WTC11 (cell line): ENCODE results near the gene NAPB. TPM values are rescaled to one million over a fixed set of nuclear protein-coding genes. Genes with fewer than 3 reads are reported as not detected.

Source experiments
- ATAC-seq: fragments of 200-7000 bp; cut with Tn5 transposase; 2 replicates; pipeline ENCODE4 v1.10.0; 2021; ENCODE audit warnings: mild to moderate bottlenecking, moderate library complexity
- CTCF ChIA-PET: fragments of 300-600 bp; sonication (Branson Sonifier 250); formaldehyde crosslinking; loops from one replicate; lab custom pipeline; 2021; ENCODE audit warnings: antibody characterized with exemption; lab: Charles Lee
- POLR2A ChIA-PET: fragments of 350-600 bp; sonication (Branson Sonifier 250); formaldehyde crosslinking; loops from one replicate; lab custom pipeline; 2021; ENCODE audit warnings: antibody characterized with exemption; lab: Charles Lee
- DNase-seq: peaks from one replicate; pipeline ENCODE4 v3.0.0; 2021; ENCODE audit warnings: low spot score
- H3K27ac Mint-ChIP-seq: 2 replicates; pipeline ENCODE4 v1.8.0; 2021; ENCODE audit warnings: mixed read lengths
- H3K27me3 Mint-ChIP-seq: 2 replicates; pipeline ENCODE4 v1.8.0; 2021; ENCODE audit warnings: low read depth, mild to moderate bottlenecking, moderate library complexity, mixed read lengths
- H3K36me3 Mint-ChIP-seq: 2 replicates; pipeline ENCODE4 v1.8.0; 2021; ENCODE audit warnings: mixed read lengths
- H3K4me1 Mint-ChIP-seq: 2 replicates; pipeline ENCODE4 v1.8.0; 2022; ENCODE audit warnings: mixed read lengths
- H3K4me3 Mint-ChIP-seq: 2 replicates; pipeline ENCODE4 v1.8.0; 2021; ENCODE audit warnings: mild to moderate bottlenecking, moderate library complexity, mixed read lengths
- H3K9me3 Mint-ChIP-seq: 2 replicates; pipeline ENCODE4 v1.8.0; 2021; ENCODE audit warnings: mixed read lengths
- CBFB ChIP-seq: sonication (generic); formaldehyde crosslinking; IDR thresholded peaks from 2 replicates; pipeline ENCODE4 v1.8.1; 2022; ENCODE audit warnings: mild to moderate bottlenecking, low read depth, missing genetic modification reagents
- FOXJ3 ChIP-seq: sonication (generic); formaldehyde crosslinking; IDR thresholded peaks from 2 replicates; pipeline ENCODE4 v1.9.0; 2021; ENCODE audit warnings: missing genetic modification reagents, mild to moderate bottlenecking, borderline replicate concordance
- GTF2I ChIP-seq: fragments of 250-450 bp; sonication (Bioruptor Pico); conservative IDR thresholded peaks from 2 replicates; pipeline ENCODE4 v1.4.0; 2021; ENCODE audit warnings: mild to moderate bottlenecking
- KAT7 ChIP-seq: sonication (generic); formaldehyde crosslinking; IDR thresholded peaks from 2 replicates; pipeline ENCODE4 v1.8.1; 2023; ENCODE audit warnings: missing genetic modification reagents, mild to moderate bottlenecking, borderline replicate concordance
- RORB ChIP-seq: fragments of 250-450 bp; sonication (Bioruptor Pico); IDR thresholded peaks from 2 replicates; pipeline ENCODE4 v1.9.0; 2021; ENCODE audit warnings: mild to moderate bottlenecking
- TEAD1 ChIP-seq: sonication (generic); formaldehyde crosslinking; IDR thresholded peaks from 2 replicates; pipeline ENCODE4 v1.8.0; 2022; ENCODE audit warnings: mild to moderate bottlenecking, missing genetic modification reagents
- ZNF121 ChIP-seq: sonication (generic); formaldehyde crosslinking; IDR thresholded peaks from 2 replicates; pipeline ENCODE4 v1.8.0; 2023; ENCODE audit warnings: missing genetic modification reagents
- ZNF396 ChIP-seq: fragments of 250-450 bp; sonication (Bioruptor Pico); IDR thresholded peaks from 2 replicates; pipeline ENCODE4 v1.8.0; 2021; ENCODE audit warnings: mild to moderate bottlenecking, moderate library complexity, borderline replicate concordance
- ZNF416 ChIP-seq: fragments of 250-450 bp; sonication (Bioruptor Pico); IDR thresholded peaks from 2 replicates; pipeline ENCODE4 v1.9.0; 2021; ENCODE audit warnings: mild to moderate bottlenecking, inconsistent platforms
- total RNA-seq: library from RNA; stranded (reverse); gene quantifications from 3 replicates; pipeline ENCODE4 v1.2.3, GENCODE V29; 2021
- TF ChIP-seq, protein P1 (sequence below): sonication (generic); formaldehyde crosslinking; IDR thresholded peaks from 2 replicates; pipeline ENCODE4 v1.8.0; 2022; ENCODE audit warnings: mild to moderate bottlenecking, missing genetic modification reagents
- TF ChIP-seq, protein P2 (sequence below): sonication (generic); formaldehyde crosslinking; IDR thresholded peaks from 2 replicates; pipeline ENCODE4 v1.8.0; 2022; ENCODE audit warnings: mild to moderate bottlenecking, missing genetic modification reagents
- TF ChIP-seq, protein P3 (sequence below): sonication (generic); formaldehyde crosslinking; IDR thresholded peaks from 2 replicates; pipeline ENCODE4 v1.8.1; 2023; ENCODE audit warnings: mild to moderate bottlenecking, missing genetic modification reagents
- TF ChIP-seq, protein P4 (sequence below): sonication (generic); formaldehyde crosslinking; conservative IDR thresholded peaks from 2 replicates; pipeline ENCODE4 v1.8.1; 2022; ENCODE audit warnings: mild to moderate bottlenecking, missing genetic modification reagents
- TF ChIP-seq, protein P5 (sequence below): sonication (generic); formaldehyde crosslinking; conservative IDR thresholded peaks from 2 replicates; pipeline ENCODE4 v1.8.1; 2023; ENCODE audit warnings: mild to moderate bottlenecking, low read depth, missing genetic modification reagents, moderate library complexity
- TF ChIP-seq, protein P6 (sequence below): sonication (generic); formaldehyde crosslinking; IDR thresholded peaks from 2 replicates; pipeline ENCODE4 v1.8.1; 2022; ENCODE audit warnings: mild to moderate bottlenecking, missing genetic modification reagents, moderate library complexity, borderline replicate concordance
- TF ChIP-seq, protein P7 (sequence below): sonication (generic); formaldehyde crosslinking; IDR thresholded peaks from 2 replicates; pipeline ENCODE4 v1.8.1; 2022; ENCODE audit warnings: low read depth, missing genetic modification reagents, borderline replicate concordance
- TF ChIP-seq, protein P8 (sequence below): sonication (generic); formaldehyde crosslinking; IDR thresholded peaks from 2 replicates; pipeline ENCODE4 v1.8.0; 2022; ENCODE audit warnings: mild to moderate bottlenecking, missing genetic modification reagents
- TF ChIP-seq, protein P9 (sequence below): fragments of 250-450 bp; sonication (Bioruptor Pico); IDR thresholded peaks from 2 replicates; pipeline ENCODE4 v2.1.2; 2022; ENCODE audit warnings: mild to moderate bottlenecking, moderate library complexity

NAPB gene
- total RNA-seq, 1 experiment from 2014 or later: 12.9 TPM

DNA sequence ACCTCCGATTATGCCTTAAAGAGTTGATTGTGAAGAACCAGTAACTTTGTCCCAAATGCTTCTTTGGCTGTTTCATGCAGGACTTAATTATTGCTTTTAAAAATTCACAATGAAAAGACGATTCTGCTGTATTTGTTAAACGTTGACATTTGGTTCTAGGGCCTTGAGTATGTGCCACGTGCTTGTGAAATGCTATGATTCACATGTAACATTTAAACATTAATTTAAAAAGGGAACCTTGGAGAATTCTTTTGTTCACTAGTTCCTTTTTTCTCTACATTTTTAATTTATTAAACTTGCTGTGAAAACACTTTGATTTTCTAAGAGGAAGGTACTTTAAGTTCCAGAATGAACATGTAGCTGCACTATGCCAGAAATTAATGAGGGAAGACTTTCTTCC lies 49.8 kb downstream of the NAPB start (continued):
- TF ChIP-seq ZNF416: no peak
- TF ChIP-seq, protein P1, sequence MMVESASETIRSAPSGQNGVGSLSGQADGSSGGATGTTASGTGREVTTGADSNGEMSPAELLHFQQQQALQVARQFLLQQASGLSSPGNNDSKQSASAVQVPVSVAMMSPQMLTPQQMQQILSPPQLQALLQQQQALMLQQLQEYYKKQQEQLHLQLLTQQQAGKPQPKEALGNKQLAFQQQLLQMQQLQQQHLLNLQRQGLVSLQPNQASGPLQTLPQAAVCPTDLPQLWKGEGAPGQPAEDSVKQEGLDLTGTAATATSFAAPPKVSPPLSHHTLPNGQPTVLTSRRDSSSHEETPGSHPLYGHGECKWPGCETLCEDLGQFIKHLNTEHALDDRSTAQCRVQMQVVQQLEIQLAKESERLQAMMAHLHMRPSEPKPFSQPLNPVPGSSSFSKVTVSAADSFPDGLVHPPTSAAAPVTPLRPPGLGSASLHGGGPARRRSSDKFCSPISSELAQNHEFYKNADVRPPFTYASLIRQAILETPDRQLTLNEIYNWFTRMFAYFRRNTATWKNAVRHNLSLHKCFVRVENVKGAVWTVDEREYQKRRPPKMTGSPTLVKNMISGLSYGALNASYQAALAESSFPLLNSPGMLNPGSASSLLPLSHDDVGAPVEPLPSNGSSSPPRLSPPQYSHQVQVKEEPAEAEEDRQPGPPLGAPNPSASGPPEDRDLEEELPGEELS (CRISPR knock-in tag): no peak
- TF ChIP-seq, protein P2, sequence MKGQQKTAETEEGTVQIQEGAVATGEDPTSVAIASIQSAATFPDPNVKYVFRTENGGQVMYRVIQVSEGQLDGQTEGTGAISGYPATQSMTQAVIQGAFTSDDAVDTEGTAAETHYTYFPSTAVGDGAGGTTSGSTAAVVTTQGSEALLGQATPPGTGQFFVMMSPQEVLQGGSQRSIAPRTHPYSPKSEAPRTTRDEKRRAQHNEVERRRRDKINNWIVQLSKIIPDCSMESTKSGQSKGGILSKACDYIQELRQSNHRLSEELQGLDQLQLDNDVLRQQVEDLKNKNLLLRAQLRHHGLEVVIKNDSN (CRISPR knock-in tag): no peak
- no peak for TF ChIP-seq GTF2I (CRISPR knock-in tag)

DNA sequence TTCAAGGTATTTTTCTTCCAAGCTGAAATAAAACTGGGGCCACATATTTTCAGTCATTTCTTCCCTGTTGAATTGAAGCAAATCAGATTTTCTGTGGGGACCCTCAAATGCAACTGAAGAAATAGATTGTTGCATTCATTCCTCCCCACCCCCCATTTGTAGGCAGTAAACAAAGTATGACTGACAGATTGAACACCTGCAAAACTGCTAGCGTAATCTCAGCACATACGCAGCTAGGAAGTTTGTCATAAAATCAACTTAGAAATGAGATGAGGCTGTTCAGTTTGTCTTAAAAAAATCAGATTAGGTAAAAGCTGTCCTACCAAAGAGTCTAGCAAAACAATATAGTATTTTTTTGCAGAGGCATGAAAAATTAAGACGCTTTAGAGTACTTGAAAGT lies 50.4 kb downstream of the NAPB start:
- no peaks in the 10 kb centered on the region for H3K27me3 Mint-ChIP-seq
- H3K4me3 Mint-ChIP-seq: no peak overlapping the region
- no peak for TF ChIP-seq TEAD1
- TF ChIP-seq, protein P3, sequence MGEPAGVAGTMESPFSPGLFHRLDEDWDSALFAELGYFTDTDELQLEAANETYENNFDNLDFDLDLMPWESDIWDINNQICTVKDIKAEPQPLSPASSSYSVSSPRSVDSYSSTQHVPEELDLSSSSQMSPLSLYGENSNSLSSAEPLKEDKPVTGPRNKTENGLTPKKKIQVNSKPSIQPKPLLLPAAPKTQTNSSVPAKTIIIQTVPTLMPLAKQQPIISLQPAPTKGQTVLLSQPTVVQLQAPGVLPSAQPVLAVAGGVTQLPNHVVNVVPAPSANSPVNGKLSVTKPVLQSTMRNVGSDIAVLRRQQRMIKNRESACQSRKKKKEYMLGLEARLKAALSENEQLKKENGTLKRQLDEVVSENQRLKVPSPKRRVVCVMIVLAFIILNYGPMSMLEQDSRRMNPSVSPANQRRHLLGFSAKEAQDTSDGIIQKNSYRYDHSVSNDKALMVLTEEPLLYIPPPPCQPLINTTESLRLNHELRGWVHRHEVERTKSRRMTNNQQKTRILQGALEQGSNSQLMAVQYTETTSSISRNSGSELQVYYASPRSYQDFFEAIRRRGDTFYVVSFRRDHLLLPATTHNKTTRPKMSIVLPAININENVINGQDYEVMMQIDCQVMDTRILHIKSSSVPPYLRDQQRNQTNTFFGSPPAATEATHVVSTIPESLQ (CRISPR knock-in tag): no peak
- TF ChIP-seq, protein P4, sequence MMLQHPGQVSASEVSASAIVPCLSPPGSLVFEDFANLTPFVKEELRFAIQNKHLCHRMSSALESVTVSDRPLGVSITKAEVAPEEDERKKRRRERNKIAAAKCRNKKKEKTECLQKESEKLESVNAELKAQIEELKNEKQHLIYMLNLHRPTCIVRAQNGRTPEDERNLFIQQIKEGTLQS: no peak
- TF ChIP-seq, all 79 proteins: peak for 0
- ChIA-PET POLR2A (no interaction called here), CTCF (no interaction called here)
- Mint-ChIP-seq H3K4me1 (peaks cover 4% of the 10 kb centered on the region), H3K27ac (no peak overlapping the region), H3K9me3 (no peaks in the 10 kb centered on the region), H3K36me3 (peaks cover 60% of the 10 kb centered on the region)
- ATAC-seq (no peak), DNase-seq (no peak)

DNA sequence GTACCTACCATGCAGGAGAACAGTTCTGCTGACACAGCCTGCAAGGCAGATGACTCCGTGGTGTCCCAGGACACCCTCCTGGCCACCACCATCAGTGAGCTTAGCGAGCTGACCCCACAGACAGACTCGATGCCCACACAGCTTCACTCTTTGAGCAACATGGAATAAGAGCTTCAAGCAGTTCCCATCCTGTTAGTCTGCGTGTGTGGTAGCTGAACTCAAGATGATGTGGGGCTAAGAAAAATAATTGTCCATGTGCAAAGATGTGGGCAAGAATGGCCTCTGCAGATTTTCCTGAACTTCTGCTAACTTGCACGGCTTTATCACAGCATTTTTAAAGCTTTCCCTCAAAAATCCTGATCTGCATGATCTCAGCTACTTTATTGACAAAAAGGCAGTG lies 51.0 kb downstream of the NAPB start:
- Mint-ChIP-seq H3K27ac (no peak overlapping the region), H3K36me3 (peaks cover 54% of the 10 kb centered on the region), H3K4me3 (no peak overlapping the region), H3K27me3 (no peaks in the 10 kb centered on the region), H3K9me3 (no peaks in the 10 kb centered on the region), H3K4me1 (peaks cover 4% of the 10 kb centered on the region)
- ChIA-PET CTCF (no interaction called here), POLR2A (no interaction called here)
- ATAC-seq (no peak), DNase-seq (no peak)
- TF ChIP-seq, protein P5, sequence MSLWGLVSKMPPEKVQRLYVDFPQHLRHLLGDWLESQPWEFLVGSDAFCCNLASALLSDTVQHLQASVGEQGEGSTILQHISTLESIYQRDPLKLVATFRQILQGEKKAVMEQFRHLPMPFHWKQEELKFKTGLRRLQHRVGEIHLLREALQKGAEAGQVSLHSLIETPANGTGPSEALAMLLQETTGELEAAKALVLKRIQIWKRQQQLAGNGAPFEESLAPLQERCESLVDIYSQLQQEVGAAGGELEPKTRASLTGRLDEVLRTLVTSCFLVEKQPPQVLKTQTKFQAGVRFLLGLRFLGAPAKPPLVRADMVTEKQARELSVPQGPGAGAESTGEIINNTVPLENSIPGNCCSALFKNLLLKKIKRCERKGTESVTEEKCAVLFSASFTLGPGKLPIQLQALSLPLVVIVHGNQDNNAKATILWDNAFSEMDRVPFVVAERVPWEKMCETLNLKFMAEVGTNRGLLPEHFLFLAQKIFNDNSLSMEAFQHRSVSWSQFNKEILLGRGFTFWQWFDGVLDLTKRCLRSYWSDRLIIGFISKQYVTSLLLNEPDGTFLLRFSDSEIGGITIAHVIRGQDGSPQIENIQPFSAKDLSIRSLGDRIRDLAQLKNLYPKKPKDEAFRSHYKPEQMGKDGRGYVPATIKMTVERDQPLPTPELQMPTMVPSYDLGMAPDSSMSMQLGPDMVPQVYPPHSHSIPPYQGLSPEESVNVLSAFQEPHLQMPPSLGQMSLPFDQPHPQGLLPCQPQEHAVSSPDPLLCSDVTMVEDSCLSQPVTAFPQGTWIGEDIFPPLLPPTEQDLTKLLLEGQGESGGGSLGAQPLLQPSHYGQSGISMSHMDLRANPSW (CRISPR knock-in tag): no peak
- TF ChIP-seq, protein P6, sequence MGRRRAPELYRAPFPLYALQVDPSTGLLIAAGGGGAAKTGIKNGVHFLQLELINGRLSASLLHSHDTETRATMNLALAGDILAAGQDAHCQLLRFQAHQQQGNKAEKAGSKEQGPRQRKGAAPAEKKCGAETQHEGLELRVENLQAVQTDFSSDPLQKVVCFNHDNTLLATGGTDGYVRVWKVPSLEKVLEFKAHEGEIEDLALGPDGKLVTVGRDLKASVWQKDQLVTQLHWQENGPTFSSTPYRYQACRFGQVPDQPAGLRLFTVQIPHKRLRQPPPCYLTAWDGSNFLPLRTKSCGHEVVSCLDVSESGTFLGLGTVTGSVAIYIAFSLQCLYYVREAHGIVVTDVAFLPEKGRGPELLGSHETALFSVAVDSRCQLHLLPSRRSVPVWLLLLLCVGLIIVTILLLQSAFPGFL: no peak
- TF ChIP-seq ZNF396 (no peak), ZNF121 (no peak), KAT7 (CRISPR knock-in tag) (no peak), TEAD1 (no peak), FOXJ3 (CRISPR knock-in tag) (no peak), CBFB (CRISPR knock-in tag) (no peak), RORB (CRISPR knock-in tag) (no peak)
- TF ChIP-seq, protein P7, sequence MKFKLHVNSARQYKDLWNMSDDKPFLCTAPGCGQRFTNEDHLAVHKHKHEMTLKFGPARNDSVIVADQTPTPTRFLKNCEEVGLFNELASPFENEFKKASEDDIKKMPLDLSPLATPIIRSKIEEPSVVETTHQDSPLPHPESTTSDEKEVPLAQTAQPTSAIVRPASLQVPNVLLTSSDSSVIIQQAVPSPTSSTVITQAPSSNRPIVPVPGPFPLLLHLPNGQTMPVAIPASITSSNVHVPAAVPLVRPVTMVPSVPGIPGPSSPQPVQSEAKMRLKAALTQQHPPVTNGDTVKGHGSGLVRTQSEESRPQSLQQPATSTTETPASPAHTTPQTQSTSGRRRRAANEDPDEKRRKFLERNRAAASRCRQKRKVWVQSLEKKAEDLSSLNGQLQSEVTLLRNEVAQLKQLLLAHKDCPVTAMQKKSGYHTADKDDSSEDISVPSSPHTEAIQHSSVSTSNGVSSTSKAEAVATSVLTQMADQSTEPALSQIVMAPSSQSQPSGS (CRISPR knock-in tag): no peak
- TF ChIP-seq, protein P8, sequence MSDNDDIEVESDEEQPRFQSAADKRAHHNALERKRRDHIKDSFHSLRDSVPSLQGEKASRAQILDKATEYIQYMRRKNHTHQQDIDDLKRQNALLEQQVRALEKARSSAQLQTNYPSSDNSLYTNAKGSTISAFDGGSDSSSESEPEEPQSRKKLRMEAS (CRISPR knock-in tag): no peak
- TF ChIP-seq, protein P9, sequence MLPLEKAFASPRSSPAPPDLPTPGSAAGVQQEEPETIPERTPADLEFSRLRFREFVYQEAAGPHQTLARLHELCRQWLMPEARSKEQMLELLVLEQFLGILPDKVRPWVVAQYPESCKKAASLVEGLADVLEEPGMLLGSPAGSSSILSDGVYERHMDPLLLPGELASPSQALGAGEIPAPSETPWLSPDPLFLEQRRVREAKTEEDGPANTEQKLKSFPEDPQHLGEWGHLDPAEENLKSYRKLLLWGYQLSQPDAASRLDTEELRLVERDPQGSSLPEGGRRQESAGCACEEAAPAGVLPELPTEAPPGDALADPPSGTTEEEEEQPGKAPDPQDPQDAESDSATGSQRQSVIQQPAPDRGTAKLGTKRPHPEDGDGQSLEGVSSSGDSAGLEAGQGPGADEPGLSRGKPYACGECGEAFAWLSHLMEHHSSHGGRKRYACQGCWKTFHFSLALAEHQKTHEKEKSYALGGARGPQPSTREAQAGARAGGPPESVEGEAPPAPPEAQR (CRISPR knock-in tag): no peak
- TF ChIP-seq, protein P3 (CRISPR knock-in tag): no peak
